ENCODE data around the gene CALD1.

Gene CALD1

DNA sequence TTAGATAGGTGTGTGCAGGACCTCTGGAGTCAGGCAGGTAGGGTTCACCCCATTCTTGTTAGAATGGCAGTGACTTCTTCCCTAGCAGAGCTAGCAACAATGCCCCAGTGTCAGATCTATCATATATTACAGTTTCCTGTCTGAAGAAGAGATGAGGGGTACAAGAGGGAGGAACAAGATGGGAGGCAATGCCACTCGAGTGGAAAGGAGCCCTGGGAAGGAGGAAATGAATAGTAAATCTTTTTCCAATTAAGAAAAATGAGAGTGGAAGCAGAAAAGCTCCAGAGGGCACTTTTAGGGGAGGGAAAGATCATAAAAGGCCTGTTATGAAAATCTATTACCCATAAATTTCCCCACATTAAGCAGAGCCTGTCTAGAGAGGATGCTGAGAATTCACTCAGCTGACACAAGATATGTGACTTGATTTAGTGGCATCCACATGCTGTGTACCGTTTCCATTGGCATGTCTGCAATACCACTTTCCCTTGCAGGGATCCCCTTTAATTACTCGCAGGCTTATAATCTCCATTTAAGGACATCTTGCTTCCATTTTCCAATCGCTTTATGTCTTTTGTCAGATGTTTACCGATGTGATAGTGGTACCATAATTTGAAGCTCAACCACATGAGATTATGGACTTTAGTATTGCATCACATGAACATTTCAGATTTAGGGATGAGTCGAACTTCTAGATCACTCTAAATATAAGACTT is 136.9 kb downstream of the CALD1 start:
- Histone ChIP-seq H3K27ac (replicated peaks) (no peak overlapping the region), H3K4me3 (replicated peaks; ENCODE audit: insufficient read depth, low read length) (no peak overlapping the region), H3K27me3 (ENCODE audit: insufficient read depth, poor library complexity, severe bottlenecking) (no peaks in the 10 kb centered on the region)
- DNase-seq (ENCODE audit: low read depth in 1 of 2, low spot score in 1 of 2) = no peak
- no peak for TF ChIP-seq SPI1 (IDR thresholded peaks at IDR 0.05; ENCODE audit: borderline replicate concordance, low read depth)
- no peak for TF ChIP-seq CTCF (IDR thresholded peaks at IDR 0.05; ENCODE audit: insufficient read depth, low read length)
- TF ChIP-seq, protein P1, sequence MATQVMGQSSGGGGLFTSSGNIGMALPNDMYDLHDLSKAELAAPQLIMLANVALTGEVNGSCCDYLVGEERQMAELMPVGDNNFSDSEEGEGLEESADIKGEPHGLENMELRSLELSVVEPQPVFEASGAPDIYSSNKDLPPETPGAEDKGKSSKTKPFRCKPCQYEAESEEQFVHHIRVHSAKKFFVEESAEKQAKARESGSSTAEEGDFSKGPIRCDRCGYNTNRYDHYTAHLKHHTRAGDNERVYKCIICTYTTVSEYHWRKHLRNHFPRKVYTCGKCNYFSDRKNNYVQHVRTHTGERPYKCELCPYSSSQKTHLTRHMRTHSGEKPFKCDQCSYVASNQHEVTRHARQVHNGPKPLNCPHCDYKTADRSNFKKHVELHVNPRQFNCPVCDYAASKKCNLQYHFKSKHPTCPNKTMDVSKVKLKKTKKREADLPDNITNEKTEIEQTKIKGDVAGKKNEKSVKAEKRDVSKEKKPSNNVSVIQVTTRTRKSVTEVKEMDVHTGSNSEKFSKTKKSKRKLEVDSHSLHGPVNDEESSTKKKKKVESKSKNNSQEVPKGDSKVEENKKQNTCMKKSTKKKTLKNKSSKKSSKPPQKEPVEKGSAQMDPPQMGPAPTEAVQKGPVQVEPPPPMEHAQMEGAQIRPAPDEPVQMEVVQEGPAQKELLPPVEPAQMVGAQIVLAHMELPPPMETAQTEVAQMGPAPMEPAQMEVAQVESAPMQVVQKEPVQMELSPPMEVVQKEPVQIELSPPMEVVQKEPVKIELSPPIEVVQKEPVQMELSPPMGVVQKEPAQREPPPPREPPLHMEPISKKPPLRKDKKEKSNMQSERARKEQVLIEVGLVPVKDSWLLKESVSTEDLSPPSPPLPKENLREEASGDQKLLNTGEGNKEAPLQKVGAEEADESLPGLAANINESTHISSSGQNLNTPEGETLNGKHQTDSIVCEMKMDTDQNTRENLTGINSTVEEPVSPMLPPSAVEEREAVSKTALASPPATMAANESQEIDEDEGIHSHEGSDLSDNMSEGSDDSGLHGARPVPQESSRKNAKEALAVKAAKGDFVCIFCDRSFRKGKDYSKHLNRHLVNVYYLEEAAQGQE (IDR thresholded peaks at IDR 0.05; ENCODE audit: insufficient replicate concordance, low read depth) = no peak
- no peak for TF ChIP-seq POLR2AphosphoS5 (IDR thresholded peaks at IDR 0.05; ENCODE audit: low read depth)
- no peak for TF ChIP-seq GABPA (IDR thresholded peaks at IDR 0.05; ENCODE audit: low read depth)

GRCh38 chr7:134919240-134919641 is 139.8 kb downstream of the CALD1 start:
- no peak for TF ChIP-seq SPI1 (IDR thresholded peaks at IDR 0.05; ENCODE audit: borderline replicate concordance, low read depth)
- TF ChIP-seq CTCF (IDR thresholded peaks at IDR 0.05; ENCODE audit: insufficient read depth, low read length) = no peak
- TF ChIP-seq, protein P1 (IDR thresholded peaks at IDR 0.05; ENCODE audit: insufficient replicate concordance, low read depth) = no peak
- no peak for TF ChIP-seq POLR2AphosphoS5 (IDR thresholded peaks at IDR 0.05; ENCODE audit: low read depth)
- TF ChIP-seq GABPA (IDR thresholded peaks at IDR 0.05; ENCODE audit: low read depth) = no peak
- no peak overlapping the region for H3K27ac ChIP-seq (replicated peaks)
- DNase-seq (ENCODE audit: low read depth in 1 of 2, low spot score in 1 of 2) = no peak
- H3K27me3 ChIP-seq (ENCODE audit: insufficient read depth, poor library complexity, severe bottlenecking) = no peaks in the 10 kb centered on the region
- H3K4me3 ChIP-seq (replicated peaks; ENCODE audit: insufficient read depth, low read length) = no peak overlapping the region

DNA sequence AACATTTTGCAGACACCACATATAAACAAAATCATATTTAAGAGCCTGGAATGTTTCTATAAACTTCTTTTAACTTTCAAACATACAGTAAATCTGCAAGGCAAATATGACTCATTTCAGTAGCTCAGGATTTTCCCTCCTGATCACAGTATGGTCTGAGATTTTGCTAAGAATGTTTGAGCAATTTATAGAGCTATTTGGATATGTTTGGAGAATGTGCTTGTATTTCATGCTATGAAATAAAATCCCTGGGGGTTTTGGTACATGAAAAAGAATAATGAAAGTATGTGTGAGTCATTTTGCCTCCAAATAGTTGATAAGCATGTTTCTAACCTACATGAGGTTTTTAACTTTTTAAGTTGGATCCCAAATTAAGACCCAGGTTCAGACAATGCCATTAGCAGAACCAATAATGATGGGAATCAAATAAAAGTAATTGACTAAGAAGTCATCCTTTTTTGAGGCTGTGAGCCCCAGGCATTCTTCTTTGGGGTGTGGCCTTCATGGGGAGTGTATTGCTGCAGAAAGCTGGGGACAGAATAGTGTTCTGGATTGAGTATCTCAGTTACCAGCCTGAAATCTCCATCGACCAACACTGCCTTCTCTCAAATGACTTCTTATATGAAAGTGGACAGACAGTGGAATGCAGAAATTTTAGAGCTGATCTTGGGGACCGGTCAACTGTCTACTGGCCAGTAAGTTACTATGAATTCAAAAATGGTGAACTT is 140.8 kb downstream of the CALD1 start:
- H3K4me3 ChIP-seq (replicated peaks; ENCODE audit: insufficient read depth, low read length) = no peak overlapping the region
- no peak for DNase-seq (ENCODE audit: low read depth in 1 of 2, low spot score in 1 of 2)
- H3K27me3 ChIP-seq (ENCODE audit: insufficient read depth, poor library complexity, severe bottlenecking) = no peaks in the 10 kb centered on the region
- TF ChIP-seq SPI1 (IDR thresholded peaks at IDR 0.05; ENCODE audit: borderline replicate concordance, low read depth) = no peak
- no peak for TF ChIP-seq CTCF (IDR thresholded peaks at IDR 0.05; ENCODE audit: insufficient read depth, low read length)
- TF ChIP-seq POLR2AphosphoS5 (IDR thresholded peaks at IDR 0.05; ENCODE audit: low read depth) = no peak
- H3K27ac ChIP-seq (replicated peaks) = no peak overlapping the region

Measured in HL-60 (cell line).